Posterior cingulate gyrus (tissue), 11 donors: ENCODE results near the gene MOB1A.
"Not testable (repeated sequence)": the region's sequence is repeated elsewhere in the genome, so short reads cannot be mapped to it uniquely, and the experiment has no call there.

ENCODE experiments used
- DNase-seq, 10 donors: peaks; one replicate each; pipeline versions ENCODE4 v3.0.0 to v3.0.0-alpha.2; 2020 to 2021; ENCODE audit warnings: mixed read lengths in 3 of 10
- intact Hi-C: fragments of 100-400 bp; cut with DNase I; formaldehyde crosslinking; loops from one replicate; pipeline ENCODE4 v1.15.1; 2023

MOB1A gene

GRCh38 chr2:74178211-74179062, at the start of gene MOB1A:
Gene MOB1A, minus strand, starts transcription at chr2:74178879. Its CDS starts 205 bp downstream, at chr2:74178674.
- intact Hi-C loops: loop anchor here (2.0 kb wide), 1 partner anchor 22 kb away; no protein-coding TSS in a partner anchor

GRCh38 chr2:74227646-74228045, 49.0 kb upstream of the MOB1A start:
- intact Hi-C loops: no loop called here
- no peak for DNase-seq

More at GRCh38 chr2:74178211-74179062, at the start of gene MOB1A:
- peak; percentile 95 to 100 (median 98) for DNase-seq

- DNase-seq: peak in 1 of 10 donors; percentile 80
- intact Hi-C loops: no loop called here
These were observed 48.1 kb upstream of the MOB1A start for GRCh38 chr2:74226648-74227213.

- DNase-seq: no peak
- intact Hi-C loops: no loop called here
These were observed 47.2 kb upstream of the MOB1A start for GRCh38 chr2:74225698-74226459.

- no peak for DNase-seq
- intact Hi-C loops: no loop called here
These were observed 45.5 kb upstream of the MOB1A start for GRCh38 chr2:74223941-74224770.

- intact Hi-C loops: no loop called here
- peak in 1 of 10 donors; percentile 13 for DNase-seq
These were observed 43.6 kb upstream of the MOB1A start for GRCh38 chr2:74222300-74222650.

DNA sequence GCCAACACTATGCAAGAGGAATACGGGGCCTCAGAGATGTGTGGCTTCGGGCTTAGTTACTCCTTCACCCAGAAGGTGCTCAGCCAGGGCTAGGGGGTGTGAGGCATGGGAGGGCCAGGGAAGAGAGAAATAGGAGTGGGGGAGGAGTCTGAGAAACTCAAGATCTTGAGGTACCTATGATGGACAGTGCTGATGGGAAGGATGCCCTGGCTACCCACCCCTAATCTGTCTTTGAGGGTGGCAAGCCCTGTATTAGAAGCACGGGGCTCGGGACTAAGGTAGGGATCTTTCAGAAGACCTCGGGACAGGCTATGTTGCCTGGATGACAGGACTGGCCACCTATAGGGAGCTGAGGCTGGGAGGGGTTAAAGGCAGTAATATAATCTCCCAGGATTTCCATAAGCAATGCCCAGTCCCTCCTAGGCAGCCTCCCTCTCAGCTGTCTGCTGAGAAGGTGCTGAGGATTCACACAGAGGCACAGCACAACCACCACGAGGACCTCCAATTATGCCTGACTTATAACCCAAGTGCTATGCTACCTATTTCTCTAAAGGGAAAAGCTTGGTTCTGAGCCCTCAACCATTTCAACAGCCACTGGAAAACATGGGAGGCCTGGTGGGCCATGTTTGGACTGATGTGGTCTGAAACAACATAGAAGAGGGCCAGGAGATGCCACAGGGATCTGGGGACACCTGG, 43.1 kb upstream of the MOB1A start:
- intact Hi-C loops: no loop called here
- DNase-seq: peak in 1 of 10 donors; percentile 20

GRCh38 chr2:74221091-74221490, 42.4 kb upstream of the MOB1A start:
- DNase-seq: no peak
- intact Hi-C loops: no loop called here

- intact Hi-C loops: no loop called here
These were observed 41.3 kb upstream of the MOB1A start for GRCh38 chr2:74219846-74220486.

DNA sequence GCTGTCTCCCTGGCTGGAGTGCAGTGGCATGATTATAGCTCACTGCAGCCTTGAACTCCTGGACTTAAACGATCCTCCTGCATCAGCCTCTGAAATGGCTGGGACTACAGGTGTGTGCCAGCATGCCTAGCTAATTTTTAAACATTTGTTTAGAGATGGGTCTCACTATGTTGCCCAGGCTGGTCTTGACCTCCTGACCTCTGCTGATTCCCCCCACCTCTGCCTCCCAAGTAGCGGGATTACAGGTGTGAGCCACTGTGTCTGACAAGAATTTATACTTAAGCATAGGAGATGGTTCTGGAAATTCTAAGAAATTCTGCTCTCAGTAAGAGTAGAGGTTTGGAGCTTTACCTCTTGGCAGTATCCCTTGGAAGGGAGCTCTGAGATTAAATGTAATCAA, 38.0 kb upstream of the MOB1A start:
- intact Hi-C loops: no loop called here
- no peak for DNase-seq

More at GRCh38 chr2:74219846-74220486, 41.3 kb upstream of the MOB1A start:
- DNase-seq: no peak

DNA sequence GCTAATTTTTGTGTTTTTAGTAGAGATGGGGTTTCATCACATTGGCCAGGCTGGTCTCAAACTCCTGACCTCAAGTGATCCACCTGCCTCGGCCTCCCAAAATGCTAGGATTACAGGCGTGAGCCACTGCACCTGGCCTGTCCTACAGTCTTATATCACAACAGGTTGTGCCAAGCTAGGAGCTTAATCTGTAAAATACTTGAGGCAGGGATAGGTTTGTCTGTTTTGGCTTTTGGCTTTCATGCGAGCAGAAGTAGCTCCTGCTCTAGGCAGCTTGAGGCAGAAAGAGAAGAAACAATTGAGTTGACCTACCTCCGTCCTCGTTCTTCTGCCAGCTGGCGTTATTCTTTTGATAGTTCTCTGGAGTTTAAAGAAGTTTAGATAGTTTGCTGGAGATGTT, 37.1 kb upstream of the MOB1A start:
- DNase-seq, intact Hi-C loops: not testable (repeated sequence)

GRCh38 chr2:74212702-74213410, 34.2 kb upstream of the MOB1A start:
- DNase-seq: no peak
- intact Hi-C loops: no loop called here

GRCh38 chr2:74206180-74206688, 27.6 kb upstream of the MOB1A start:
- intact Hi-C loops: no loop called here
- DNase-seq: no peak

GRCh38 chr2:74205596-74205995, 26.9 kb upstream of the MOB1A start:
- no peak for DNase-seq
- intact Hi-C loops: no loop called here

DNA sequence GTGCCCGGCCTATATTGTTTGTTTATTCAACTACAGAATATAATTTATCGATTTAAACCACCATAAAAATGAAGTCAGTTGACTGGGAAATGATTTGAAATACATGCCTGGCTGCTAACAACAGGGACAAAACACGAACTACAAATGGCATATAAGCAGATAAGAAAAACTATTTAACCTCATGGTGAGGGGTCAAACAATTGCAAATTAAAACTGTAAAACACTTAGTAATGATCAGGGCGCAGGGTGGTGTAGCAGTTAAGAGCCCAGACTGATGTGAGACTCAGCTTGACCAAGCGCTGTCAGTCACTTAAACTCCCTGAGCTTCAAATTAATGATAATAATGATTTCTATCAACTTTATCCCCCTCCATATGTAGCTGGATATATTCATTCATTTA, 26.4 kb upstream of the MOB1A start:
- no peak for DNase-seq
- intact Hi-C loops: no loop called here

DNA sequence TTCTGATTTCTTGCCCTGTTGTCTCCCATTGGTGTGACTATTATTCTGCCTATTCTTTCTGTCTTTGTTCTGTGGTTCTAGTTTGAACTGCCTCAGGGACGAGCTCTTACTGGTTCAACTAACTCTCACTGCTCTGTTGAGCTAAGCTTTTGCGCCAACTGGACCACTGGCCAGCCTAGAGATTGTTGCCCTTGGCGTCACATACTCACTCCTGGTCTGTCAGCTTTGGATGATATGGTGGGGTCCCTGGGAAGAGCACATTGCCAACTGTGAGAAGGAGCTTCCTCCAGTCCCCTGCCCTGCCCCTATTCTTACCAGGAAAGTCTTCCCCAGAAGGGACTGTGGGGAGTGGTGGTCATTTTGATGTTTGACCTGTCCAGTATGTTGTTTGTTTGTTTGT, 25.8 kb upstream of the MOB1A start:
- intact Hi-C loops: no loop called here
- DNase-seq: no peak

- DNase-seq: no peak
- intact Hi-C loops: loop anchor here (2.0 kb wide), 1 partner anchor 23 kb away; the partner anchor contains the start of gene MOB1A
These were observed 22.9 kb upstream of the MOB1A start for GRCh38 chr2:74201596-74201995.

DNA sequence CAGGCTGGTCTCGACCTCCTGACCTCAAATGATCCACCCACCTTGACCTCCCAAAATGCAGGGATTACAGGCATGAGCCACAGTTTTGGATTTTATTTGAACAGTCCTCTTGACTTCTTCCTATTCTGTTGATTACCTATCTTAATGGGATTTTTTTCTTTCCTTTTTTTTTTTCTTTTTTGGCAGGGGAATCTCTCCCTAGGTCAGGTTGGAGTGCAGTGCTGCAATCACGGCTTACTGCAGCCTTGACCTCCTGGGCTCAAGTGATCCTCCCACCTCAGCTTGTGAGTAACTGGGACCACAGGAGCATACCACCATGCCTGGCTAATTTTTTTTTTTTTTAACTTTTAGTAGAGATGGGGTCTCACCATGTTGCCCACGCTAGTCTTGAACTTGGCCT, 22.5 kb upstream of the MOB1A start:
- intact Hi-C loops: loop anchor here (2.0 kb wide), 1 partner anchor 22 kb away; the partner anchor contains the start of gene MOB1A
- no peak for DNase-seq
